Natural killer cell (primary cell): ENCODE data around the gene IFT27. TPM values are rescaled to one million over a fixed set of nuclear protein-coding genes. Genes with fewer than 3 reads are reported as not detected.

Source experiments
- ATAC-seq, 3 donors: fragments of 150-1000 bp in 2 of 3; fragments of 200-7000 bp in 1 of 3; cut with Tn5 transposase; 1 replicate in 1 of 3; 2 replicates in 2 of 3; pipeline ENCODE4 v1.10.0; 2021; ENCODE audit warnings: mild to moderate bottlenecking in 2 of 3, moderate library complexity in 2 of 3
- DNase-seq, 2 donors: peaks; one replicate each; pipeline versions ENCODE4 v3.0.0 to v3.0.0-alpha.2; 2013 to 2021; ENCODE audit warnings: mixed read lengths in 1 of 2
- H3K27ac ChIP-seq: one replicate; pipeline ENCODE4 v1.5.1; 2013; ENCODE audit warnings: mild to moderate bottlenecking, low read length
- H3K27me3 ChIP-seq: one replicate; pipeline ENCODE4 v1.6.1; 2013; ENCODE audit warnings: low read length; ENCODE audit not compliant: control insufficient read depth, insufficient read depth
- H3K36me3 ChIP-seq: one replicate; pipeline ENCODE4 v1.6.1; 2013; ENCODE audit warnings: low read length; ENCODE audit not compliant: control insufficient read depth, insufficient read depth
- H3K4me1 ChIP-seq: one replicate; pipeline ENCODE4 v1.6.1; 2013; ENCODE audit warnings: low read length; ENCODE audit not compliant: control insufficient read depth, insufficient read depth
- H3K4me3 ChIP-seq: one replicate; pipeline ENCODE4 v1.5.1; 2013; ENCODE audit warnings: low read length
- H3K9me3 ChIP-seq: one replicate; pipeline ENCODE4 v1.6.1; 2013; ENCODE audit warnings: low read length; ENCODE audit not compliant: control insufficient read depth, insufficient read depth
- H3K27ac Mint-ChIP-seq, 2 donors: one replicate each; pipeline ENCODE4 v1.8.0; 2022; ENCODE audit warnings: mild to moderate bottlenecking in 2 of 2, mixed read lengths in 2 of 2, moderate library complexity in 1 of 2
- H3K27me3 Mint-ChIP-seq, 2 donors: one replicate each; pipeline ENCODE4 v1.8.0; 2022; ENCODE audit warnings: low read depth in 2 of 2, mixed read lengths in 2 of 2
- H3K36me3 Mint-ChIP-seq: one replicate; pipeline ENCODE4 v1.8.0; 2022; ENCODE audit warnings: mixed read lengths
- H3K4me1 Mint-ChIP-seq, 2 donors: one replicate each; pipeline ENCODE4 v1.8.0; 2022; ENCODE audit warnings: mixed read lengths in 2 of 2
- H3K4me3 Mint-ChIP-seq: one replicate; pipeline ENCODE4 v1.8.0; 2022; ENCODE audit warnings: mild to moderate bottlenecking, moderate library complexity, mixed read lengths
- H3K9me3 Mint-ChIP-seq, 2 donors: one replicate each; pipeline ENCODE4 v1.8.0; 2022; ENCODE audit warnings: mixed read lengths in 2 of 2
- CTCF ChIP-seq: fragments of 200-600 bp; IDR thresholded peaks from one replicate; pipeline ENCODE4 v1.8.0; 2022; ENCODE audit warnings: antibody characterized with exemption
- WGBS: methylation state at CpG from one replicate; pipeline ENCODE4 v1.1.7; 2013; ENCODE audit warnings: missing lambda C conversion rate; ENCODE audit not compliant: insufficient coverage; 5-methylcytosine and 5-hydroxymethylcytosine counted together
- intact Hi-C: fragments of 100-400 bp; cut with micrococcal nuclease; formaldehyde crosslinking; loops from one replicate; pipeline ENCODE4 v1.14.2; 2022
- total RNA-seq, 4 donors: library from RNA; stranded (reverse); fragments of 120-200 nt in 1 of 4; gene quantifications; one replicate each; pipeline versions ENCODE4 v1.2.3 to v1.2.4, GENCODE V29; 2013 to 2022

The IFT27 gene
- total RNA-seq, 3 donors from 2014 or later (not counting 1 experiment from before 2014, with no cell fraction given), result 16.5 to 30.1 (median 27.1) TPM

- H3K9me3 Mint-ChIP-seq, result no peaks in the 10 kb centered on the region
- no peaks in the 10 kb centered on the region for H3K9me3 ChIP-seq
- H3K27ac Mint-ChIP-seq, result no peak overlapping the region
- no peak overlapping the region for H3K27ac ChIP-seq
- peaks cover 5 to 6% of the 10 kb centered on the region in 2 donors for H3K4me1 Mint-ChIP-seq
- H3K4me1 ChIP-seq, result no peaks in the 10 kb centered on the region
- no peaks in the 10 kb centered on the region for H3K27me3 Mint-ChIP-seq
- H3K4me3 ChIP-seq, result no peak overlapping the region
- no peaks in the 10 kb centered on the region for H3K36me3 Mint-ChIP-seq
- H3K36me3 ChIP-seq, result peaks cover 3% of the 10 kb centered on the region
- WGBS, result 96% methylated on average over 10 of the region's 10 CpGs
- no peak for TF ChIP-seq CTCF
- no peaks in the 10 kb centered on the region for H3K27me3 ChIP-seq
- H3K4me3 Mint-ChIP-seq, result no peak overlapping the region
- ATAC-seq, result no peak
- DNase-seq, result no peak
- intact Hi-C loops, result no loop called here
These were observed 8.7 kb downstream of the IFT27 start for GRCh38 chr22:36767035-36767775.

GRCh38 chr22:36765943-36766450 lies 9.9 kb downstream of the IFT27 start:
- no peak for TF ChIP-seq CTCF
- Mint-ChIP-seq H3K9me3 (no peaks in the 10 kb centered on the region), H3K4me1 (peaks cover 0 to 2% of the 10 kb centered on the region in 2 donors), H3K27me3 (no peaks in the 10 kb centered on the region), H3K27ac (no peak overlapping the region), H3K36me3 (no peaks in the 10 kb centered on the region), H3K4me3 (no peak overlapping the region)
- no peak overlapping the region for H3K27ac ChIP-seq
- no peak for ATAC-seq
- H3K4me3 ChIP-seq, result no peak overlapping the region
- H3K4me1 ChIP-seq, result no peaks in the 10 kb centered on the region
- H3K36me3 ChIP-seq, result peaks cover 3% of the 10 kb centered on the region
- no peaks in the 10 kb centered on the region for H3K27me3 ChIP-seq
- no peak for DNase-seq
- intact Hi-C loops, result no loop called here
- WGBS, result 92% methylated on average over 11 of the region's 11 CpGs
- no peaks in the 10 kb centered on the region for H3K9me3 ChIP-seq

GRCh38 chr22:36765131-36765942 lies 10.6 kb downstream of the IFT27 start:
- Histone ChIP-seq H3K36me3 (peaks cover 3% of the 10 kb centered on the region), H3K27me3 (no peaks in the 10 kb centered on the region), H3K4me1 (no peaks in the 10 kb centered on the region), H3K9me3 (no peaks in the 10 kb centered on the region), H3K27ac (no peak overlapping the region), H3K4me3 (no peak overlapping the region)
- intact Hi-C loops, result no loop called here
- H3K4me1 Mint-ChIP-seq, result no peaks in the 10 kb centered on the region
- DNase-seq (no peak), ATAC-seq (no peak)
- 94% methylated on average over 17 of the region's 17 CpGs for WGBS
- H3K9me3 Mint-ChIP-seq, result no peaks in the 10 kb centered on the region
- H3K36me3 Mint-ChIP-seq, result no peaks in the 10 kb centered on the region
- no peak overlapping the region for H3K27ac Mint-ChIP-seq
- no peak for TF ChIP-seq CTCF
- H3K4me3 Mint-ChIP-seq, result no peak overlapping the region
- no peaks in the 10 kb centered on the region for H3K27me3 Mint-ChIP-seq
